ENCODE measurements around the gene TNPO2. TPM values are rescaled to one million over a fixed set of nuclear protein-coding genes. Genes with fewer than 3 reads are reported as not detected.
A peak's percentile ranks its signal among the peaks of the same experiment; 100 is the strongest.

Gene TNPO2
- total and polyA plus RNA-seq, 2 of the 13 experiments (the other 11 are each of a cell fraction or from before 2014, with no cell fraction given) = 31.7 to 61.0 TPM

- TF ChIP-seq ZBTB40 (IDR thresholded peaks at IDR 0.05) (peak; percentile 90), ZBTB40 (CRISPR knock-in tag; IDR thresholded peaks at IDR 0.05) (peak; percentile 84), TSC22D2 (CRISPR knock-in tag; IDR thresholded peaks at IDR 0.05; ENCODE audit: borderline replicate concordance) (0 out of 2 replicates have a peak, but pooled peaks have one; percentile 28), ZNF256 (CRISPR knock-in tag; conservative IDR thresholded peaks at IDR 0.05) (no peak), SNAPC4 (CRISPR knock-in tag; IDR thresholded peaks at IDR 0.05) (peak; percentile 71; the same call in 1 of the 2 replicates), ZNF562 (CRISPR knock-in tag; IDR thresholded peaks at IDR 0.05; ENCODE audit: borderline replicate concordance) (no peak), ISX (CRISPR knock-in tag; conservative IDR thresholded peaks at IDR 0.05) (no peak), CBX2 (IDR thresholded peaks at IDR 0.05; ENCODE audit: low read depth, low read length) (no peak), CBX2 (CRISPR knock-in tag; IDR thresholded peaks at IDR 0.05; ENCODE audit: low read depth) (no peak), XRCC5 (optimal IDR thresholded peaks at IDR 0.05; ENCODE audit: low read length) (peak; percentile 76), ZNF607 (CRISPR knock-in tag; IDR thresholded peaks at IDR 0.05; ENCODE audit: borderline replicate concordance) (peak; percentile 80; the same call in 1 of the 2 replicates), ZKSCAN1 (IDR thresholded peaks at IDR 0.05; ENCODE audit: low read length) (no peak), ZNF20 (CRISPR knock-in tag; IDR thresholded peaks at IDR 0.05) (no peak), ARNTL (CRISPR knock-in tag; IDR thresholded peaks at IDR 0.05) (no peak; the same call in 1 of the 2 replicates), ZFP36 (IDR thresholded peaks at IDR 0.05; ENCODE audit: borderline replicate concordance, low read depth, low read length, partially characterized antibody) (no peak)
These were observed 27.1 kb downstream of the TNPO2 start, which contains the start of gene FBXW9 (continued) for GRCh38 chr19:12696366-12697335.
